SK-N-SH treated with all-trans-retinoic acid at 6 μM for 48 hours (cell line): ENCODE measurements around the gene HCLS1.

ENCODE experiments used
- ATAC-seq: fragments of 200-7000 bp; cut with Tn5 transposase; 3 replicates; pipeline ENCODE4 v1.9.1; 2020; ENCODE audit warnings: mild to moderate bottlenecking, moderate library complexity
- ARNTL ChIP-seq: fragments of 450-650 bp; formaldehyde crosslinking; IDR thresholded peaks from 2 replicates; pipeline ENCODE4 v1.5.0; 2020; ENCODE audit warnings: low read depth, mild to moderate bottlenecking, moderate library complexity, borderline replicate concordance
- BACH2 ChIP-seq: fragments of 250-450 bp; sonication (Bioruptor Pico); IDR thresholded peaks from 2 replicates; pipeline ENCODE4 v1.9.0; 2021; ENCODE audit warnings: mild to moderate bottlenecking, borderline replicate concordance
- CSDC2 ChIP-seq: fragments of 250-450 bp; sonication (Bioruptor Pico); IDR thresholded peaks from 2 replicates; pipeline ENCODE4 v1.5.0; 2020; ENCODE audit warnings: mild to moderate bottlenecking, moderate library complexity
- CSRNP3 ChIP-seq: fragments of 250-450 bp; sonication (Bioruptor Pico); IDR thresholded peaks from 2 replicates; pipeline ENCODE4 v1.5.1; 2021; ENCODE audit warnings: mild to moderate bottlenecking, moderate library complexity
- ESRRG ChIP-seq: fragments of 250-450 bp; sonication (Bioruptor Pico); IDR thresholded peaks from 2 replicates; pipeline ENCODE4 v1.6.1; 2021; ENCODE audit warnings: mild to moderate bottlenecking
- GLIS3 ChIP-seq: fragments of 250-450 bp; sonication (Bioruptor Pico); IDR thresholded peaks from 2 replicates; pipeline ENCODE4 v1.5.0; 2020; ENCODE audit warnings: mild to moderate bottlenecking, moderate library complexity
- ISL1 ChIP-seq: fragments of 250-450 bp; sonication (Bioruptor Pico); IDR thresholded peaks from 2 replicates; pipeline ENCODE4 v2.1.2; 2022; ENCODE audit warnings: mild to moderate bottlenecking, moderate library complexity
- OSR1 ChIP-seq: fragments of 250-450 bp; sonication (Bioruptor Pico); IDR thresholded peaks from 2 replicates; pipeline ENCODE4 v1.8.0; 2022; ENCODE audit warnings: moderate library complexity, mild to moderate bottlenecking, inconsistent platforms
- PATZ1 ChIP-seq: fragments of 250-450 bp; sonication (Bioruptor Pico); IDR thresholded peaks from 2 replicates; pipeline ENCODE4 v1.8.0; 2020; ENCODE audit warnings: mild to moderate bottlenecking, moderate library complexity, borderline replicate concordance
- PPARA ChIP-seq: fragments of 250-450 bp; sonication (Bioruptor Pico); IDR thresholded peaks from 2 replicates; pipeline ENCODE4 v1.5.0; 2020; ENCODE audit warnings: mild to moderate bottlenecking, borderline replicate concordance
- RARB ChIP-seq: fragments of 250-450 bp; sonication (Bioruptor Pico); IDR thresholded peaks from 2 replicates; pipeline ENCODE4 v1.8.0; 2021; ENCODE audit warnings: mild to moderate bottlenecking, moderate library complexity
- SNAI2 ChIP-seq: fragments of 250-450 bp; sonication (Bioruptor Pico); IDR thresholded peaks from 2 replicates; pipeline ENCODE4 v1.5.0; 2020; ENCODE audit warnings: mild to moderate bottlenecking, moderate library complexity
- TCF4 ChIP-seq: fragments of 250-450 bp; sonication (Bioruptor Pico); IDR thresholded peaks from 2 replicates; pipeline ENCODE4 v1.8.0; 2021; ENCODE audit warnings: mild to moderate bottlenecking, moderate library complexity, borderline replicate concordance
- TOX ChIP-seq: fragments of 250-450 bp; sonication (Bioruptor Pico); IDR thresholded peaks from 2 replicates; pipeline ENCODE4 v1.8.0; 2021; ENCODE audit warnings: mild to moderate bottlenecking, moderate library complexity, borderline replicate concordance
- TSHZ2 ChIP-seq: fragments of 250-450 bp; sonication (Bioruptor Pico); IDR thresholded peaks from 2 replicates; pipeline ENCODE4 v1.5.0; 2020; ENCODE audit warnings: mild to moderate bottlenecking, moderate library complexity
- ZC3H10 ChIP-seq: fragments of 250-450 bp; sonication (Bioruptor Pico); IDR thresholded peaks from 2 replicates; pipeline ENCODE4 v1.5.1; 2021; ENCODE audit warnings: mild to moderate bottlenecking, moderate library complexity
- ZFP3 ChIP-seq: fragments of 250-450 bp; sonication (Bioruptor Pico); IDR thresholded peaks from 2 replicates; pipeline ENCODE4 v1.5.0; 2020; ENCODE audit warnings: mild to moderate bottlenecking, moderate library complexity
- ZFP30 ChIP-seq: fragments of 450-650 bp; formaldehyde crosslinking; IDR thresholded peaks from 2 replicates; pipeline ENCODE4 v1.5.0; 2022; ENCODE audit warnings: mild to moderate bottlenecking, moderate library complexity
- ZNF565 ChIP-seq: fragments of 450-650 bp; formaldehyde crosslinking; conservative IDR thresholded peaks from 2 replicates; pipeline ENCODE4 v1.5.0; 2020; ENCODE audit warnings: low read depth, mild to moderate bottlenecking, moderate library complexity
- ZNF8 ChIP-seq: fragments of 450-650 bp; formaldehyde crosslinking; IDR thresholded peaks from 2 replicates; pipeline ENCODE4 v1.5.0; 2020; ENCODE audit warnings: mild to moderate bottlenecking, moderate library complexity
- TF ChIP-seq, protein P1 (sequence below): fragments of 250-450 bp; sonication (Bioruptor Pico); IDR thresholded peaks from 2 replicates; pipeline ENCODE4 v1.5.1; 2020; ENCODE audit warnings: low read depth, mild to moderate bottlenecking, moderate library complexity
- TF ChIP-seq, protein P2 (sequence below): fragments of 250-450 bp; sonication (Bioruptor Pico); IDR thresholded peaks from 2 replicates; pipeline ENCODE4 v1.8.0; 2021; ENCODE audit warnings: low read depth, mild to moderate bottlenecking, moderate library complexity, borderline replicate concordance

Gene HCLS1

DNA sequence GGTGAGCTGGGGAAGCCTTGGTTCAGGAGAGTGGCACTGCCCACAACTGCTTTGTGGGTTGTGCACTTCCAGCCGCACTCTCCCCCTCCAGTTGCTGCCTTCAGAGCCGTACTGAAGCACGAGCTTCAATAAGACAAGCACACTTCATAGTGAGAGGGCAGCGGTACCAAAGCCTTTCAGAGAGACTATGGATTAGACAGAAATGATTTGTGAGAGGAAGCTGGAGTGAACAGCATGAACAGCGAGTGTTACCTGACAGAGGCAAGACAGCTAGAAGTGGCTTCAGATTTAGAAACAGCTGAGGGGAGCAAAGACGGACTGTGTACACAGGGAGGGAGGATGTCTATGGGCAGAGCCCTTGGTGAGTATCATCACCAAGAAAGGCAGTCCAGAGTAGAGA lies 31.1 kb downstream of the HCLS1 start:
- TF ChIP-seq, protein P1, sequence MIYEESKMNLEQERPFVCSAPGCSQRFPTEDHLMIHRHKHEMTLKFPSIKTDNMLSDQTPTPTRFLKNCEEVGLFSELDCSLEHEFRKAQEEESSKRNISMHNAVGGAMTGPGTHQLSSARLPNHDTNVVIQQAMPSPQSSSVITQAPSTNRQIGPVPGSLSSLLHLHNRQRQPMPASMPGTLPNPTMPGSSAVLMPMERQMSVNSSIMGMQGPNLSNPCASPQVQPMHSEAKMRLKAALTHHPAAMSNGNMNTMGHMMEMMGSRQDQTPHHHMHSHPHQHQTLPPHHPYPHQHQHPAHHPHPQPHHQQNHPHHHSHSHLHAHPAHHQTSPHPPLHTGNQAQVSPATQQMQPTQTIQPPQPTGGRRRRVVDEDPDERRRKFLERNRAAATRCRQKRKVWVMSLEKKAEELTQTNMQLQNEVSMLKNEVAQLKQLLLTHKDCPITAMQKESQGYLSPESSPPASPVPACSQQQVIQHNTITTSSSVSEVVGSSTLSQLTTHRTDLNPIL (CRISPR knock-in tag): no peak
- TF ChIP-seq ZFP30 (CRISPR knock-in tag) (no peak), PPARA (no peak), BACH2 (CRISPR knock-in tag) (no peak), TSHZ2 (no peak), ESRRG (CRISPR knock-in tag) (no peak), ZFP3 (CRISPR knock-in tag) (no peak), ISL1 (CRISPR knock-in tag) (no peak), CSDC2 (CRISPR knock-in tag) (no peak), GLIS3 (CRISPR knock-in tag) (no peak), TOX (no peak), TCF4 (no peak), ZNF8 (CRISPR knock-in tag) (no peak), ARNTL (no peak)
- TF ChIP-seq, all 23 proteins: peak for 0
- no peak for ATAC-seq

GRCh38 chr3:121627622-121628021 lies 33.1 kb downstream of the HCLS1 start:
- no peak for ATAC-seq
- TF ChIP-seq ESRRG (CRISPR knock-in tag) (no peak), BACH2 (CRISPR knock-in tag) (no peak), ZFP3 (CRISPR knock-in tag) (no peak), GLIS3 (CRISPR knock-in tag) (no peak), ARNTL (no peak), ZNF8 (CRISPR knock-in tag) (no peak), OSR1 (CRISPR knock-in tag) (no peak), SNAI2 (CRISPR knock-in tag) (no peak), TCF4 (no peak), ISL1 (CRISPR knock-in tag) (no peak), CSRNP3 (CRISPR knock-in tag) (no peak), PPARA (no peak), ZFP30 (CRISPR knock-in tag) (no peak), PATZ1 (no peak), ZC3H10 (CRISPR knock-in tag) (no peak), CSDC2 (CRISPR knock-in tag) (no peak), TOX (no peak)
- TF ChIP-seq, protein P2, sequence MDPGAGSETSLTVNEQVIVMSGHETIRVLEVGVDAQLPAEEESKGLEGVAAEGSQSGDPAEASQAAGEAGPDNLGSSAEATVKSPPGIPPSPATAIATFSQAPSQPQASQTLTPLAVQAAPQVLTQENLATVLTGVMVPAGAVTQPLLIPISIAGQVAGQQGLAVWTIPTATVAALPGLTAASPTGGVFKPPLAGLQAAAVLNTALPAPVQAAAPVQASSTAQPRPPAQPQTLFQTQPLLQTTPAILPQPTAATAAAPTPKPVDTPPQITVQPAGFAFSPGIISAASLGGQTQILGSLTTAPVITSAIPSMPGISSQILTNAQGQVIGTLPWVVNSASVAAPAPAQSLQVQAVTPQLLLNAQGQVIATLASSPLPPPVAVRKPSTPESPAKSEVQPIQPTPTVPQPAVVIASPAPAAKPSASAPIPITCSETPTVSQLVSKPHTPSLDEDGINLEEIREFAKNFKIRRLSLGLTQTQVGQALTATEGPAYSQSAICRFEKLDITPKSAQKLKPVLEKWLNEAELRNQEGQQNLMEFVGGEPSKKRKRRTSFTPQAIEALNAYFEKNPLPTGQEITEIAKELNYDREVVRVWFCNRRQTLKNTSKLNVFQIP: no peak

DNA sequence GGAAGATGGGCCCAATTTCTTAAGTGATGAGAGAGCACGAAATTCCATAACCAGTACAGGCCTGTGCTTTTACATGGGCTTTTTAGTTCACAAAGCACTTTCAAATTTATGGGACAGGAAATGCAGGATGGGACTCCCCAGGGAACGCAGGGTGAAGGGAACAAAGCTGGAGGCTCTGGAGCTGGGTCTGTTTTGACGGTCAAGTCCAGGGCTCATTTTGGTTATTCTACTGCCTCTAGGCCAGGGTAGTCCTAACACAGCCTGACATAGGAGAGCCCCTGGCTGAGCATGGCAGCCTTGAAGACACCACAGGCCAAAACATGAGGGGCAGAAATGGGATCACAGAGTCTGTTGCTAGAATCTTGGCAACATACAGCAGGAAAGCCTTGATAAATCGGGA lies 33.5 kb downstream of the HCLS1 start:
- no peak for ATAC-seq
- TF ChIP-seq CSRNP3 (CRISPR knock-in tag) (no peak), ZNF8 (CRISPR knock-in tag) (no peak), TCF4 (no peak), ZFP30 (CRISPR knock-in tag) (no peak), ESRRG (CRISPR knock-in tag) (no peak), RARB (no peak), PATZ1 (no peak), CSDC2 (CRISPR knock-in tag) (no peak), ARNTL (no peak), ZNF565 (CRISPR knock-in tag) (no peak), ISL1 (CRISPR knock-in tag) (no peak), SNAI2 (CRISPR knock-in tag) (no peak), GLIS3 (CRISPR knock-in tag) (no peak)
- TF ChIP-seq, protein P1 (CRISPR knock-in tag): no peak
